T47D (cell line): ENCODE data around the gene ADIPOR2.

Experiments
- DNase-seq, 2 experiments: peaks; one replicate each; pipeline versions ENCODE4 v3.0.0 to v3.0.0-alpha.2; 2011 to 2012; ENCODE audit warnings: low read depth in 1 of 2, low spot score in 1 of 2
- JUND ChIP-seq: IDR thresholded peaks from 2 replicates; pipeline ENCODE4 v1.6.1; 2012; ENCODE audit warnings: low read depth
- in situ Hi-C: cut with HindIII; loops from 2 replicates; pipeline ENCODE4 v1.10.0; 2016; ENCODE audit warnings: low sequenced_read_pairs, low pct_unique_long_range_greater_than_20kb

Gene ADIPOR2

GRCh38 chr12:1739368-1739767 is 48.5 kb downstream of the ADIPOR2 start:
- DNase-seq, result no peak
- in situ Hi-C loops, result no loop called here
- TF ChIP-seq JUND, result no peak

- peak in 1 of 2 experiments; percentile 57 for DNase-seq
- TF ChIP-seq JUND, result 0 out of 2 replicates have a peak, but pooled peaks have one; percentile 17
- in situ Hi-C loops, result no loop called here
These were observed 49.5 kb downstream of the ADIPOR2 start for GRCh38 chr12:1740161-1740948.

- no peak for TF ChIP-seq JUND
- DNase-seq, result peak in 1 of 2 experiments; percentile 16
- in situ Hi-C loops, result no loop called here
These were observed 50.5 kb downstream of the ADIPOR2 start for GRCh38 chr12:1741154-1741949.

- in situ Hi-C loops, result no loop called here
- no peak for DNase-seq
- TF ChIP-seq JUND, result no peak
These were observed 54.1 kb downstream of the ADIPOR2 start for GRCh38 chr12:1744932-1745331.

- TF ChIP-seq JUND, result no peak
- DNase-seq, result no peak
- in situ Hi-C loops, result no loop called here
These were observed 56.7 kb downstream of the ADIPOR2 start for GRCh38 chr12:1747609-1748008.

GRCh38 chr12:1749019-1749418 is 58.1 kb downstream of the ADIPOR2 start:
- TF ChIP-seq JUND, result no peak
- DNase-seq, result no peak
- in situ Hi-C loops, result no loop called here

- no peak for DNase-seq
- in situ Hi-C loops, result no loop called here
These were observed 59.4 kb downstream of the ADIPOR2 start for GRCh38 chr12:1750300-1750699.

GRCh38 chr12:1758376-1758775 is 67.5 kb downstream of the ADIPOR2 start:
- in situ Hi-C loops, result no loop called here

More at GRCh38 chr12:1750300-1750699, 59.4 kb downstream of the ADIPOR2 start:
- no peak for TF ChIP-seq JUND

GRCh38 chr12:1758887-1759286 is 68.0 kb downstream of the ADIPOR2 start:
- TF ChIP-seq JUND, result no peak
- no peak for DNase-seq
- in situ Hi-C loops, result no loop called here

More at GRCh38 chr12:1758376-1758775, 67.5 kb downstream of the ADIPOR2 start:
- no peak for TF ChIP-seq JUND
- DNase-seq, result no peak

GRCh38 chr12:1760566-1761382 is 69.9 kb downstream of the ADIPOR2 start:
- DNase-seq, result no peak
- in situ Hi-C loops, result no loop called here
- TF ChIP-seq JUND, result no peak

GRCh38 chr12:1761857-1762256 is 71.0 kb downstream of the ADIPOR2 start:
- no peak for DNase-seq
- no peak for TF ChIP-seq JUND
- in situ Hi-C loops, result no loop called here

GRCh38 chr12:1763153-1763552 is 72.3 kb downstream of the ADIPOR2 start:
- no peak for TF ChIP-seq JUND
- DNase-seq, result no peak
- in situ Hi-C loops, result no loop called here
